ENCODE measurements around the gene IFI27L1. TPM values are rescaled to one million over a fixed set of nuclear protein-coding genes. Genes with fewer than 3 reads are reported as not detected.

IFI27L1 gene
- total RNA-seq, 6 donors from 2014 or later = 8.0 to 19.8 (median 15.2) TPM

- Histone ChIP-seq H3K27me3 (no peaks in the 10 kb centered on the region), H3K27ac (no peak overlapping the region), H3K4me3 (no peak overlapping the region), H3K4me1 (peaks cover 3 to 8% (median 5%) of the 10 kb centered on the region in 4 donors), H3K9me3 (no peaks in the 10 kb centered on the region), H3K36me3 (no peaks in the 10 kb centered on the region)
- TF ChIP-seq POLR2A (IDR thresholded peaks at IDR 0.05) (no peak), EP300 (IDR thresholded peaks at IDR 0.05) (no peak), POLR2AphosphoS5 (IDR thresholded peaks at IDR 0.05) (no peak)
- TF ChIP-seq, protein P1, sequence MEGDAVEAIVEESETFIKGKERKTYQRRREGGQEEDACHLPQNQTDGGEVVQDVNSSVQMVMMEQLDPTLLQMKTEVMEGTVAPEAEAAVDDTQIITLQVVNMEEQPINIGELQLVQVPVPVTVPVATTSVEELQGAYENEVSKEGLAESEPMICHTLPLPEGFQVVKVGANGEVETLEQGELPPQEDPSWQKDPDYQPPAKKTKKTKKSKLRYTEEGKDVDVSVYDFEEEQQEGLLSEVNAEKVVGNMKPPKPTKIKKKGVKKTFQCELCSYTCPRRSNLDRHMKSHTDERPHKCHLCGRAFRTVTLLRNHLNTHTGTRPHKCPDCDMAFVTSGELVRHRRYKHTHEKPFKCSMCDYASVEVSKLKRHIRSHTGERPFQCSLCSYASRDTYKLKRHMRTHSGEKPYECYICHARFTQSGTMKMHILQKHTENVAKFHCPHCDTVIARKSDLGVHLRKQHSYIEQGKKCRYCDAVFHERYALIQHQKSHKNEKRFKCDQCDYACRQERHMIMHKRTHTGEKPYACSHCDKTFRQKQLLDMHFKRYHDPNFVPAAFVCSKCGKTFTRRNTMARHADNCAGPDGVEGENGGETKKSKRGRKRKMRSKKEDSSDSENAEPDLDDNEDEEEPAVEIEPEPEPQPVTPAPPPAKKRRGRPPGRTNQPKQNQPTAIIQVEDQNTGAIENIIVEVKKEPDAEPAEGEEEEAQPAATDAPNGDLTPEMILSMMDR (IDR thresholded peaks at IDR 0.05) = no peak
- 88 to 90% methylated on average over 4 of the region's 4 CpGs for WGBS, 2 donors
- DNase-seq (no peak), ATAC-seq (ENCODE audit: low FRiP score in 2 of 2) (peak in 1 of 2 donors; percentile 15)
Measured at GRCh38 chr14:94143711-94144110, 62.6 kb downstream of the IFI27L1 start.

GRCh38 chr14:94144765-94145164, 63.7 kb downstream of the IFI27L1 start:
- 79 to 90% methylated on average over 1 of the region's 1 CpG for WGBS, 2 donors
- no peaks in the 10 kb centered on the region for H3K9me3 ChIP-seq

DNA sequence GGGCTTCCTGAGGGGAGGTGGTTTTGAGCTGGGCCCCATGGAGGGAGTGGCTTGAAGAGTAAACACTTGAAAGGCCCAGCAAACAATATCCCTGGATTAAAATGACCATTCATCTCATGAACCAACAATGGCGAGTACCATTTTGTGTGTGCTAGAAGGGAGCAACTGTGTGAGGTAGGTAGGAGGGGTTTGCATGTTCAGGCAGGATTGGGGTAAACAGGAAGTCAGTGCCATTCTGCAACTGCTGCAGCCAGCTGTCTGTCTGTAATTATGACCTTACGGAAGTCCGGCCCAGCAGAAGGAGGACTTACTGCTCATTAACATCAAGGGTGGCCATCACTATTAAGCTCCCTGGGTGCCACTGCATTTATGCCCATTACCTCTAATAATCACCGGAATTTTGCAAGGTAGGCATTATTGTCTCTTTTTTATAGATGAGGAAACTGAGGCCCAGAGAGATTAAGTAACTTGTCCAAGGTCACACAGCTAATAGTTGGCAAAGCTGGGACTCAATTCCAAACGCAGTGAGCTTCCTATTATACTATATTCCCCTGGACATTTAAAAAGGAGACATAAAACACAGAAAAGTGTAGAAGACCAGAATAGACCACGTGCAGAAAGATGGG, 64.9 kb downstream of the IFI27L1 start:
- Histone ChIP-seq H3K27me3 (no peaks in the 10 kb centered on the region), H3K4me3 (no peak overlapping the region), H3K27ac (peak overlapping the region in 1 of 4 donors; percentile 18), H3K9me3 (no peaks in the 10 kb centered on the region), H3K36me3 (no peaks in the 10 kb centered on the region), H3K4me1 (peaks cover 3 to 7% (median 5%) of the 10 kb centered on the region in 4 donors)
- ATAC-seq (ENCODE audit: low FRiP score in 2 of 2) (no peak), DNase-seq (no peak)
- TF ChIP-seq, protein P1 (IDR thresholded peaks at IDR 0.05) = no peak
- no peak for TF ChIP-seq POLR2AphosphoS5 (IDR thresholded peaks at IDR 0.05)
- 66 to 78% methylated on average over 6 of the region's 6 CpGs for WGBS, 2 donors

More at GRCh38 chr14:94144765-94145164, 63.7 kb downstream of the IFI27L1 start:
- Histone ChIP-seq H3K4me3 (no peak overlapping the region), H3K36me3 (no peaks in the 10 kb centered on the region), H3K27me3 (no peaks in the 10 kb centered on the region), H3K27ac (no peak overlapping the region), H3K4me1 (peaks cover 3 to 7% (median 5%) of the 10 kb centered on the region in 4 donors)
- TF ChIP-seq EP300 (IDR thresholded peaks at IDR 0.05) (no peak), POLR2A (IDR thresholded peaks at IDR 0.05) (no peak), POLR2AphosphoS5 (IDR thresholded peaks at IDR 0.05) (no peak)
- TF ChIP-seq, protein P1 (IDR thresholded peaks at IDR 0.05) = no peak
- DNase-seq = peak in 1 of 2 donors; percentile 71
- no peak for ATAC-seq (ENCODE audit: low FRiP score in 2 of 2)

Other genes starting within 250 kb of the IFI27L1 start
- gene FAM181A, start 154.0 kb upstream of the IFI27L1 start, total RNA-seq = 10 to 100 TPM in 1 of 6 donors, 1 to 10 TPM in 3, not detected in 2; 1.6 to 13.4 (median 1.9) TPM
- gene ASB2, start 104.7 kb upstream of the IFI27L1 start, total RNA-seq = 1 to 10 TPM in 3 of 6 donors, under 1 TPM in 2, not detected in 1; 0.76 to 2.2 (median 1.9) TPM
- not detected for gene CCDC197, start 84.0 kb upstream of the IFI27L1 start, total RNA-seq
- gene OTUB2, start 55.0 kb upstream of the IFI27L1 start, total RNA-seq = 1 to 10 TPM in 4 of 6 donors, under 1 TPM in 2; 0.22 to 1.8 (median 1.1) TPM
- 100 to 1,000 TPM; 124 to 189 (median 154) TPM for gene DDX24, start 108 bp upstream of the IFI27L1 start, total RNA-seq
- 100 to 1,000 TPM; 210 to 729 (median 328) TPM for gene IFI27, start 29.4 kb downstream of the IFI27L1 start, total RNA-seq
- gene IFI27L2, start 48.3 kb downstream of the IFI27L1 start, total RNA-seq = 100 to 1,000 TPM in 2 of 6 donors, 10 to 100 TPM in 4; 45.2 to 118 (median 70.8) TPM
- 10 to 100 TPM in 2 of 6 donors, 1 to 10 TPM in 4; 3.0 to 18.4 (median 6.3) TPM for gene PPP4R4, start 93.0 kb downstream of the IFI27L1 start, total RNA-seq
- under 1 TPM in 1 of 6 donors, not detected in 5; 0.10 TPM for gene SERPINA10, start 212.0 kb downstream of the IFI27L1 start, total RNA-seq
- gene SERPINA6, start 242.0 kb downstream of the IFI27L1 start, total RNA-seq = under 1 TPM in 3 of 6 donors, not detected in 3; 0.46 to 0.51 (median 0.49) TPM

Data from upper lobe of left lung (tissue), 6 donors.